Measurements from ENCODE around the gene SKI. TPM values are rescaled to one million over a fixed set of nuclear protein-coding genes. Genes with fewer than 3 reads are reported as not detected.

Gene SKI
- total RNA-seq, 2 donors from 2014 or later = 135 to 138 TPM

DNA sequence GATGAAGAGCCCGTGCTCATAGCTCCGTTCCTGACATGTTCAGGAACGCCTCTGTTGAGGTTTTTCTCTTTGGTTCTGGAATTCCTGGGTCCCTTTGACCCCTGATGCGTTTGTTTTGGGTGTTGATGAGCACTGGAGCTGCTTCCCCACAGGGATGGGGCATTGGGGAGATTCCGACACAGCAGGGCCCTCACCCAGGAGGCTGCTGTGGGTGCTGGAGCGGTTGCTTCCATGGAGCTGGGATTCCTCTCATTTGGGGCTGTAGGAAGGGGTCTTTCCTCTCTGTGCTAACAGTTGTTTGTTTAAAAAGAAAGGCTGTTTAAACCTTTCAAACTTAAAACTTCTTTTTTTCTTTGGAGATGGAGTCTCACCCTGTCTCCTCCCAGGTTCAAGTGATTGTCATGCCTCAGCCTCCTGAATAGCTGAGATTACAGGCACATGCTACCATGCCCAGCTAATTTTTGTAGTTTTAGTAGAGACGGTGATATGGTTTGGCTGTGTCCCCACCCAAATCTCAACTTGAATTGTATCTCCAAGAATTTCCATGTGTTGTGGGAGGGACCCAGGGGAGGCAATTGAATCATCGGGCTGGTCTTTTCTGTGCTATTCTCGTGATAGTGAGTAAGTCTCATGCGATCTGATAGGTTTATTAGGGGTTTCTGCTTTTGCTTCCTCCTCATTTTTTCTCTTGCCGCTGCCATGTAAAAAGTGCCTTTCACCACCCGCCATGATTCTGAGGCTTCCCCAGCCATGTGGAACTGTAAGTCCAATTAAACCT, 48.9 kb downstream of the SKI start:
- no peaks in the 10 kb centered on the region for H3K27me3 ChIP-seq (replicated peaks; ENCODE audit: insufficient read depth)
- H3K4me1 ChIP-seq (ENCODE audit: control insufficient read depth in 1 of 2, low read depth in 2 of 2) = peaks cover 71 to 83% of the 10 kb centered on the region in 2 donors
- peak overlapping the region; percentile 70 to 75 for H3K27ac ChIP-seq
- DNase-seq (ENCODE audit: low spot score) = no peak
- no peaks in the 10 kb centered on the region for H3K9me3 ChIP-seq
- no peak overlapping the region for H3K4me3 ChIP-seq
- TF ChIP-seq, protein P1, sequence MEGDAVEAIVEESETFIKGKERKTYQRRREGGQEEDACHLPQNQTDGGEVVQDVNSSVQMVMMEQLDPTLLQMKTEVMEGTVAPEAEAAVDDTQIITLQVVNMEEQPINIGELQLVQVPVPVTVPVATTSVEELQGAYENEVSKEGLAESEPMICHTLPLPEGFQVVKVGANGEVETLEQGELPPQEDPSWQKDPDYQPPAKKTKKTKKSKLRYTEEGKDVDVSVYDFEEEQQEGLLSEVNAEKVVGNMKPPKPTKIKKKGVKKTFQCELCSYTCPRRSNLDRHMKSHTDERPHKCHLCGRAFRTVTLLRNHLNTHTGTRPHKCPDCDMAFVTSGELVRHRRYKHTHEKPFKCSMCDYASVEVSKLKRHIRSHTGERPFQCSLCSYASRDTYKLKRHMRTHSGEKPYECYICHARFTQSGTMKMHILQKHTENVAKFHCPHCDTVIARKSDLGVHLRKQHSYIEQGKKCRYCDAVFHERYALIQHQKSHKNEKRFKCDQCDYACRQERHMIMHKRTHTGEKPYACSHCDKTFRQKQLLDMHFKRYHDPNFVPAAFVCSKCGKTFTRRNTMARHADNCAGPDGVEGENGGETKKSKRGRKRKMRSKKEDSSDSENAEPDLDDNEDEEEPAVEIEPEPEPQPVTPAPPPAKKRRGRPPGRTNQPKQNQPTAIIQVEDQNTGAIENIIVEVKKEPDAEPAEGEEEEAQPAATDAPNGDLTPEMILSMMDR (IDR thresholded peaks at IDR 0.05) = no peak
- H3K36me3 ChIP-seq = no peaks in the 10 kb centered on the region
- ATAC-seq (ENCODE audit: insufficient number of reproducible peaks, low FRiP score, low read depth) = no peak

DNA sequence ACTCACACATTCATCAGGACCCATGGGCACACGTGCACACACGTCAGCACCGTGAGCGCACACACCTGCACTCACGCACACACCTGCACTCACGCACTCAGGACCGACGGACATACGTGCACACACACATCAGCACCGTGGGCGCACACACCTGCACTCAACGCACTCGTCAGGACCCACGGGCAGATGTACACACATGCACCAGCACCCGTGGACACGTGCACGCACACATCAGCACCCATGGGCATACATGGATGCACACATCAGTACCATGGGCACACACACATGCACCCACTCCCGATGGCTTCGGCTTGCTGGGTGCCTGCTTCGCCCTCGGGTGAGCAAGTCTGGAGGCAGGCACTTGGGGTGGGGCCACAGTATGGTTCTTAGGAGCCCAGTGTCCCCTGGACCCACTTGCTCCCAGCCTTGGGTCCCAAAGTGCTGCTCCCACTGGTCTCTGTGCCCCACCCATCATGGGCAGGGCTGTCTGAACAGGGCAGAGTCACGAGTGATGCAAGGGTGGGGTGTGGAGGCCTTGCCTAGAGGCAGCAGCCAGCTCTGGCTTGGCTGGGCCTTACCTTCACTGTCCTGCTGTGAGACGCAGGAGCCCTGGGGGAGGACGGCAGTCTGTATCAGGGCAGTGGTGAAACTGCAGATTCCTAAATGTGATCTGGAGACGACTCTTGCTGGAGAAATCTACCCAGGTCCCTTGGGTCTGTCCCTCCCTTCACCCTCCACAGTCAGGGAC, 49.8 kb downstream of the SKI start:
- Histone ChIP-seq H3K9me3 (no peaks in the 10 kb centered on the region), H3K4me1 (ENCODE audit: control insufficient read depth in 1 of 2, low read depth in 2 of 2) (peaks cover 64 to 79% of the 10 kb centered on the region in 2 donors), H3K27me3 (replicated peaks; ENCODE audit: insufficient read depth) (no peaks in the 10 kb centered on the region), H3K36me3 (no peaks in the 10 kb centered on the region), H3K27ac (peak overlapping the region; percentile 34 to 76), H3K4me3 (no peak overlapping the region)
- DNase-seq (ENCODE audit: low spot score) = no peak
- ATAC-seq (ENCODE audit: insufficient number of reproducible peaks, low FRiP score, low read depth) = no peak
- TF ChIP-seq, protein P1 (IDR thresholded peaks at IDR 0.05) = no peak

DNA sequence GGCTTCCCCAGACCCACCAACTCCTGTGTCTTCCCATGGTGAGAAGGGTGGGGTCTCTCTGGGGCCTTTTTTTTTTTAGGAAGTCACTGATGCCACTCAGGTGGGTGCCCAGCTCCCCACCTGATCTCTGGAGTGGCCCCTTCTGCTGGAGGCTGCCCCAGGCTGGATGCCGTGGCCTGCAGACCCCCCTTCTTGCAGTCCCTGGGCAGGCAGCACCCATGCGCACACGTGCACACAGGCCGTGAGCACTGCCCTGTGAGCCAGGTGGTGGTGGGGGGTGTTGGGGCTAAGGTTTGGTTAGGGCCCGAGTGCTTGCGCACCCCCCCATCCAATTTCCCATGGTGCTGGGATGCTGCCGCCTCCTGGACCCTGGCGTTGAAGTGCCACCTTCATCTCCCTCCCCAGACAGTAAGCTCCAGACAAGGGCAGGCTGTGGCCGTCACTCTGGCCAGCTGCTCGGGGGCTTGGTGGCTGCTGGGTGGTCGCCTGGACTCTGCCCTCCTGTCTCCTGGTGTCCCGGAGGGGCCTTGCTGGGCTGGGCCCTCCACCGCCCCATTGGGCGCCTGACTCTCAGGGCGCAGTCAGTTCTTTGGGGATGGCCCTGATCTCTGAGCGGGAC, 50.6 kb downstream of the SKI start:
- H3K36me3 ChIP-seq = no peaks in the 10 kb centered on the region
- H3K4me1 ChIP-seq (ENCODE audit: control insufficient read depth in 1 of 2, low read depth in 2 of 2) = peaks cover 64 to 79% of the 10 kb centered on the region in 2 donors
- peak overlapping the region; percentile 43 for H3K4me3 ChIP-seq
- H3K27ac ChIP-seq = peak overlapping the region; percentile 34 to 76
- H3K27me3 ChIP-seq (replicated peaks; ENCODE audit: insufficient read depth) = no peaks in the 10 kb centered on the region
- DNase-seq (ENCODE audit: low spot score) = no peak
- ATAC-seq (ENCODE audit: insufficient number of reproducible peaks, low FRiP score, low read depth) = no peak
- H3K9me3 ChIP-seq = no peaks in the 10 kb centered on the region
- TF ChIP-seq, protein P1 (IDR thresholded peaks at IDR 0.05) = no peak

DNA sequence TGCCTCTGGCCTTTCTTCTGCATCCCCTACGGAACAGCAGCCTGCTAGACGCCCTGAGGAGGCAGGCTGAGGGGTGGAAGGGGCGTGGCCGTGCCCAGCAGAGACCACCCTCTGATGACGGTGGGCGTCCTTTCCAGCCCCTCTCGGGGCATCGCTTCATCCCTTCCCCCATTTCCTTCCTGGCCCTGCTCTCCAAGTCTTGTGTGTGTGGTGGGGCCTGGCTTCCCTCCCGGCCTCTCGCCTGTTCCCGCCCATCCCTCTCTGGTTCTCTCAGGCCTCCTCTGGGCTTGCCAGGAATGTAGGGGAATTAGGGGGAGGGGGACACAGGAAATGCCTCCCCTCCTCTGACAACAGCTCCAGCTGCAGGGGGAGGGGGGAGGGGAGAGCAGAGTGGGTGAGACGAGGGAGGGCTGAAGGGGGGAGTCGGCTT, 51.1 kb downstream of the SKI start:
- no peaks in the 10 kb centered on the region for H3K9me3 ChIP-seq
- H3K36me3 ChIP-seq = no peaks in the 10 kb centered on the region
- peak overlapping the region; percentile 34 to 76 for H3K27ac ChIP-seq
- TF ChIP-seq, protein P1 (IDR thresholded peaks at IDR 0.05) = no peak
- ATAC-seq (ENCODE audit: insufficient number of reproducible peaks, low FRiP score, low read depth) (peak; percentile 47), DNase-seq (ENCODE audit: low spot score) (no peak)
- H3K4me3 ChIP-seq = peak overlapping the region; percentile 43
- no peaks in the 10 kb centered on the region for H3K27me3 ChIP-seq (replicated peaks; ENCODE audit: insufficient read depth)
- H3K4me1 ChIP-seq (ENCODE audit: control insufficient read depth in 1 of 2, low read depth in 2 of 2) = peaks cover 61 to 79% of the 10 kb centered on the region in 2 donors

DNA sequence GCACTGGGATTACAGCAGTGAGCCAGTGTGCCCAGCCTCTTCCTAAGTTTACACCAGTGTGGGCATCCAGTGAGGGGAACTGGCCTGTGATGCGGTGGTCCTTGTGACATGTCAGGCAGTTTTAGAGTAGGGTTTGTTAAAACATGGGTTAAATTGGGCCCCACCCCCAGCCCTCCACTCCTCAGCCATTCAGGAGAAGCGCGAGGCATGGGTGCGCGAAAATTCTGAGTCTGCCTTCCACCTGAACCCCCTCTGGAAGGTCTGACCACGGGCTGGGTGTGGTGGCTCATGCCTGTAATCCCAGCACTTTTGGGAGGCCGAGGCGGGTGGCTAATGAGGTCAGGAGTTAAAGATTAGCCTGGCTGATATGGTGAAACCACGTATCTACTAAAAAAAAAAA, 51.7 kb downstream of the SKI start:
- Histone ChIP-seq H3K9me3 (no peaks in the 10 kb centered on the region), H3K4me3 (no peak overlapping the region), H3K4me1 (ENCODE audit: control insufficient read depth in 1 of 2, low read depth in 2 of 2) (peaks cover 55 to 79% of the 10 kb centered on the region in 2 donors), H3K27me3 (replicated peaks; ENCODE audit: insufficient read depth) (no peaks in the 10 kb centered on the region), H3K36me3 (no peaks in the 10 kb centered on the region), H3K27ac (peak overlapping the region; percentile 34 to 76)
- ATAC-seq (ENCODE audit: insufficient number of reproducible peaks, low FRiP score, low read depth) (no peak), DNase-seq (ENCODE audit: low spot score) (no peak)
- TF ChIP-seq, protein P1 (IDR thresholded peaks at IDR 0.05) = no peak

Data from thoracic aorta (tissue), 2 donors.